Liver (tissue), 3 donors: Measurements from ENCODE around the gene B3GALNT1.

Source experiments
- ATF3 ChIP-seq: IDR thresholded peaks from 2 replicates; pipeline ENCODE4 v1.6.1; 2016; ENCODE audit warnings: antibody characterized with exemption
- CTCF ChIP-seq: fragments of 150-350 bp; IDR thresholded peaks from 2 replicates; pipeline ENCODE4 v1.5.1; 2017; ENCODE audit warnings: improper control_type of control experiment, low read depth, low read length; ENCODE audit not compliant: missing input control
- EGR1 ChIP-seq, 2 donors: IDR thresholded peaks; 2 replicates each; pipeline ENCODE4 v1.6.1; 2016 to 2018; ENCODE audit warnings: antibody characterized with exemption in 2 of 2, low read depth in 2 of 2
- JUND ChIP-seq, 2 donors: IDR thresholded peaks; 2 replicates each; pipeline ENCODE4 v1.6.1; 2016; ENCODE audit warnings: antibody characterized with exemption in 2 of 2
- MAX ChIP-seq: IDR thresholded peaks from 2 replicates; pipeline ENCODE4 v1.6.1; 2016; ENCODE audit warnings: antibody characterized with exemption
- RAD21 ChIP-seq, 2 donors: IDR thresholded peaks; 2 replicates each; pipeline ENCODE4 v1.6.1; 2016; ENCODE audit warnings: antibody characterized with exemption in 2 of 2, mild to moderate bottlenecking in 2 of 2
- REST ChIP-seq: IDR thresholded peaks from 2 replicates; pipeline ENCODE4 v1.6.1; 2016; ENCODE audit warnings: antibody characterized with exemption, mild to moderate bottlenecking
- RXRA ChIP-seq, 2 donors: IDR thresholded peaks; 2 replicates each; pipeline ENCODE4 v1.6.1; 2017 to 2018; ENCODE audit warnings: antibody characterized with exemption in 2 of 2, mild to moderate bottlenecking in 1 of 2
- YY1 ChIP-seq: IDR thresholded peaks from 2 replicates; pipeline ENCODE4 v1.6.1; 2016; ENCODE audit warnings: antibody characterized with exemption, mild to moderate bottlenecking
- ZBTB33 ChIP-seq: IDR thresholded peaks from 2 replicates; pipeline ENCODE4 v1.6.1; 2016; ENCODE audit warnings: antibody characterized with exemption
- donor health status: healthy.
- donor health status: healthy.

- TF ChIP-seq ATF3, result no peak
- TF ChIP-seq YY1, result no peak
- TF ChIP-seq CTCF, result no peak
- no peak for TF ChIP-seq ZBTB33
- no peak for TF ChIP-seq JUND (IDR thresholded peaks at IDR 0.05)
- TF ChIP-seq MAX, result no peak
- TF ChIP-seq RAD21 (IDR thresholded peaks at IDR 0.05), result no peak
- TF ChIP-seq RXRA (IDR thresholded peaks at IDR 0.05), result no peak
- TF ChIP-seq REST, result no peak
- no peak for TF ChIP-seq EGR1 (IDR thresholded peaks at IDR 0.05; ENCODE audit: low read depth in 2 of 2)
These were observed 43.8 kb upstream of the B3GALNT1 start for GRCh38 chr3:161148832-161149475.
